Measurements from ENCODE around the gene DCN.

GRCh38 chr12:91210144-91210543 lies 27.5 kb upstream of the DCN start:
- TF ChIP-seq POLR2A (IDR thresholded peaks at IDR 0.05) (no peak), POLR2AphosphoS5 (IDR thresholded peaks at IDR 0.05) (no peak)

All from prostate gland (tissue), 1 donor.